ENCODE results near the gene PPIF.
"Not testable (repeated sequence)": the region's sequence is repeated elsewhere in the genome, so short reads cannot be mapped to it uniquely, and the experiment has no call there.

Gene PPIF

DNA sequence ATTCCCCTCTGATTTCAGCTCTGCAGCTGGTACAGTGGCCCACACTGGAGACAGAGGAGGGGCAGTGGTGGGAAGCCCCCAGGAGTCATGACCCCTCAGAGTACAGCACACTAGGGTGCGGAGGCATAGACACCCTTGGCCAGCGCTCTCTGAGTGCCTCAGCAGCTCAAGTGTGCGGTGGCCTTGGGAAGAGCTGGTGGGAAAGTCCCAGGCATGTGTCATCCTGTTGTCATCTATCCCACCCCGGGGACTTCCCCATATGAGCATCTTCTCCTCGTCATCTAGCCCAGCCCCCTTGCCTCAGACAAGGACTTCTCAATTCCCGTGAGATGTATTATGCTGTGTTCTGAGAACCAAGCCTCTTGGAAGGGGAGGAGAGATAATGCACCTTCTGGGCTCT is 15.6 kb upstream of the PPIF start:
- DNase-seq: peak; percentile 90

DNA sequence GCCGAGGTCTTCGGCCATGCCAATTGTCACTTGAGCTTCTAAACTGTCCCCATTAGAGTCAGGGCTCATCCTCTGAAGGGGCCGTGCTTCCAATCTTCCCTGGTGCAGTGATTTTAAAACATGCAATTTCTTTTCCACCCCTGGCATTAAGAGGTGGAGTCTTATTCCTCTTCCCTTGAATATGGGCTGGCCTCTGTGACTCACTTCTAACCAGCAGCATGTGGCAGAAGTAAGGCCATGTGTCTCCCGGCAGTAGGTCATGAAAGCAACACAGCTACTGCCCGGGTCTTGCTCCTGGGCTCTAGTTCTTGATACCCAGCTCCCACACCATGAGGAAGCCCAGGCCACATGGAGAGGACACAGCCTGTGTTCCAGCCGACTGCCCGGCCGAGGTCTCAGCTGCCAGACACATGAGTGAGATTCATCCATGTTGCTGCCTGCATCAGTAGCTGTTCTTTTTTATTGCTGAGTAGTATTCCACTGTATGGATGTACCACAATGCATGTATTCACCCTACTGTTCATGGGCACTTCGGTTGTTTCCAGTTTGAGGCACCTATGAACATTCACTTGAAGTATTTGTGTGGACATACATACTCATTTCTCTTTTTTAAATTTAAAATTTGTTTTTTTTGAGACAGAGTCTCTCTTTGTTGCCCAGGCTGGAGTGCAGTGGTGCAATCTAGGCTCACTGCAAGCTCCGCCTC is 14.5 kb upstream of the PPIF start:
- DNase-seq: not testable (repeated sequence)

DNA sequence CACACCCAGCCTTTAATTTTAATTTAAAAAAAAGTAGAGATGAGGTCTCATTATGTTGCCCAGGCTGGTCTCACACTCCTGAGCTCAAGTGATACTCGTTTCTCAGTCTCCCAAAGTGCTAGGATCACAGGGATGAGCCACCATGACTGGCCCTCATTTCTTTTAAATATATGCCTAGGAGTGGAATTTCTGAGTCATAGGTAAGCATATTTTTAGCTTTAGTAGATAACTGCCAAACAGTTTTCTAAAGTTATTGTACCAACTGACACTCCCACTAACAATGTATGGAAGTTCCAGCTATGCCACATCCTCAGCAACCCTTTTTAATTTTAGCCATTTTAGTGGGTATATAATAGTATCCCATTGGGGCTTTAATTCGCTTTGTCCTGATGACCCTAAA is 13.8 kb upstream of the PPIF start:
- no peak for DNase-seq

- no peak for DNase-seq
Measured at GRCh38 chr10:79334573-79334972, 12.7 kb upstream of the PPIF start.

DNA sequence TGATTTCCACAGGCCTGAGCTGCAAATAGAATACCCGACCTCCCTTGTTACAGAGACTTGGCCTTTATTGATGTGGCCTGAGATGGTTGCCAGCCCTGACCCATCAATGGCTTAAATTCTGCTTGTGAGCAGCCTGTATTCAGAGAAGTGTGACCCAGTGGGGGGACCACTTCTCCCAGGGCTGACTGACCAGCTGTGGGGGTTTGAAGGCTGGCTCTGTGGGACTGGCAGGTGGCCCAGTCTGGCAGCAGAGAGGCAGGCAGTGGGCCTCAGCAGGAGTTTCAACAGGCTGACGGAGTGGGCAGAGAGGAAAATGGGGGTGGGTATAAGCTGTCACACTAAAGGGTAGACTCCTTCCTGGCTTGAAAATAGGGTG is 12.2 kb upstream of the PPIF start:
- no peak for DNase-seq

DNA sequence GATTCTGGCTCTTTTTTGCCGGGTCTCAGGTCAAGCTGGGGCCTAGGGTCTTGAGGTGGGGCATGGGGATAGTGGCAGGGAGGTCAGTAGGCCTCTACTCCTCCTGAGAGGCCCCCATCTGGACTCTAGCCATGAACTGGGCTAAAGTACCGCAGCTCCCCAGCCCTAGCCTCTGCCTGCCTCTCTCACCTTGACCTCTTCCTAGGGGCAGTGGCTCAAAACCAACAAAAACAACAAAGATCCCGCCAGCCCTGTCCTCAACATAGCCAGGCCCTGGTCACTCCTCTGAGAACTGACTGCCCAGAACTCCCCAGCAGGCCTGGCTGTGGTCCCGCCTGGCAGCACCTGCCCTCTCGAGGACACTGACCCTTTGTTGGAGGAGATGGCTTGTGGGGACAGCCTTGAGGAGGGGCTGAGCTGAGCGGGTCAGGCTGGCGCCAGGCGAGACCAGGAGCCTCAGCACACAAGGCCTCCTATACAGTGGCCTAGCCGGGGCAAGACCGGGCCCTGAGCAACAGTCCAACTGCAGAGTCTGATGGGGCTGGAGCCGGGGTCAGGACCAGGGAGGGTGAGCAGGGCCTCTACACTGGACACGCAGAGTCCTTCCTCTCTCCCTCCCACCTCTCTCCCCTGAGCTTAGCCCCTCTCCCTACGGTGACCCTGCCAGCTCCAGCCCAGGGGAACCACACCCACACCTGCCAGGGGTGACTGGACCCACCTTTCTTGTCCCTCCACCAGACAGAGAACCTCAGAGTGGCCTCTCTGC is 11.6 kb upstream of the PPIF start:
- DNase-seq: no peak

- DNase-seq: no peak
Measured at GRCh38 chr10:79336276-79336675, 11.0 kb upstream of the PPIF start.

DNA sequence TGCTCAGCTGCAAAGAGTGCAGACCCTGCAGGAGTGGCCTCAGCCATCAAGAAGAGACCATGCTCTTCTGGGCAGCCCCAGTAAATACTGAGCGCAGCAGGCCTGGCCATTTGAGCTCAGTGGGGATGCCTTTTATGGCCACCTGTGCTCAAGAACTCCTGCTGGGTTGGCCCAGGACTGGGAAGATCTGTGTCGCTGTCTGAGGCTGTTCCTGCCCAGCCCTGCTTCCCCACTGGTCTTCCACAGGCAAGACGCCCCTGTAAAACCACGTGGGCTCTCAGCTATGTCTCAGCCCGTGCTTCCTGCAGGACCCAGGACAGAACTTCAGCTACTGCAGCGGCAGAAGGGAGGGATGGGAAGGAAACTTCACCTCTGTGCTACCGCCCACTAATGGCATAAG is 10.5 kb upstream of the PPIF start:
- no peak for DNase-seq

DNA sequence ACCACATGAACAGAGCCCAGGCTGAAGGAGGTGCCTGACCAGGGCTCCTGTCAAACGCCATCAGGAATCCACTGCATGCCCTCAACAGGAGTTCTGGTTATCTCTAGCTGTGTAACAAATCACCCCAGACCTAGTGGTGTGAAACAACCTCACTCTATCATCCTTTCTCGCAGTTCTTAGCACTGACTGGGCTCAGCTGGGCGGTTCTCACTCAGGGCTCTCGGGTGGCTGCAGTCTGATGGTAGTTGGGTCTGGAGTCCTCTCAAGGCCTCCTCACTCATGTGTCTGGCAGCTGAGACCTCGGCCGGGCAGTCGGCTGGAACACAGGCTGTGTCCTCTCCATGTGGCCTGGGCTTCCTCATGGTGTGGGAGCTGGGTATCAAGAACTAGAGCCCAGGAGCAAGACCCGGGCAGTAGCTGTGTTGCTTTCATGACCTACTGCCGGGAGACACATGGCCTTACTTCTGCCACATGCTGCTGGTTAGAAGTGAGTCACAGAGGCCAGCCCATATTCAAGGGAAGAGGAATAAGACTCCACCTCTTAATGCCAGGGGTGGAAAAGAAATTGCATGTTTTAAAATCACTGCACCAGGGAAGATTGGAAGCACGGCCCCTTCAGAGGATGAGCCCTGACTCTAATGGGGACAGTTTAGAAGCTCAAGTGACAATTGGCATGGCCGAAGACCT is 9.3 kb upstream of the PPIF start:
- not testable (repeated sequence) for DNase-seq

DNA sequence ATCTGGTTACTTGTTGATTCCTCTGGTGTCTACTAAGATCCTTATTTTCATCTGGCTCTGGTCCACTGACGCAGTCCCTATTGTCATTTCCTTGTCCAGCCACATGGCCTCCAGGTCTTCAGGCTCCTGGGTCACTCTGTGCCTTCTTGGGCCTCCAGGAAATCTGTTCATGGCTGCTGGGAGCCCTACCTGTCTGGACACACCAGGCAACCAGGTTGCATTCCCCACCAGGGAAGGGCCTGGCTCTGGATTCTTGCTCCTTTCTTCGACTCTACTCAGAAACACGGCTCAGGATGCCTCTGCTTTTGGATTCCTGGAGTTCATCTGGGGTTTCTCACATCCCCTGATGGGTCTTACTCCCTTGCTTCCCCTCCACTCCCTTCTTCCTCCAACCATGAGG is 8.0 kb upstream of the PPIF start:
- DNase-seq: no peak

- no peak for DNase-seq
Measured at GRCh38 chr10:79340646-79341244, 6.5 kb upstream of the PPIF start.

GRCh38 chr10:79342295-79342761 is 4.9 kb upstream of the PPIF start:
- no peak for DNase-seq

- no peak for DNase-seq
Measured at GRCh38 chr10:79342811-79343561, 4.3 kb upstream of the PPIF start.

- DNase-seq: no peak
Measured at GRCh38 chr10:79344502-79345195, 2.6 kb upstream of the PPIF start.

GRCh38 chr10:79345241-79346011 is 1.8 kb upstream of the PPIF start:
- no peak for DNase-seq

DNA sequence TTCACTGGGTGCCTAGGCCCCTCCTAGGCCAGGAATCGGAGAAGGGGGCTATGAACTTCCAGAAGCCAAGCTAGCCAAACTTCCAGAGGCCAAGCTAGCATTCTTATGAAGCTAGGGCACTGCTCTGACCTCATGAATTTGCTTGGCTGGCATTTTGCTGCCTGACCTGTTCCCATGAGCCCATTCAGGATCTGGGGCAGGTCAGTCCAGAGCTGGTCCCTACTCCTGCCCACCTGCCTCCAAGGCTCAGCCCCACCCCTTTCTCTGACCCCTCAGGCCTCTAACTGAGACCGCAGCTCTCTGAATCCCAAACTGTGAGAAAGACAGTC is 1.3 kb upstream of the PPIF start:
- DNase-seq: no peak

GRCh38 chr10:79346388-79347225 is 662 bp upstream of the PPIF start:
- no peak for DNase-seq

DNA sequence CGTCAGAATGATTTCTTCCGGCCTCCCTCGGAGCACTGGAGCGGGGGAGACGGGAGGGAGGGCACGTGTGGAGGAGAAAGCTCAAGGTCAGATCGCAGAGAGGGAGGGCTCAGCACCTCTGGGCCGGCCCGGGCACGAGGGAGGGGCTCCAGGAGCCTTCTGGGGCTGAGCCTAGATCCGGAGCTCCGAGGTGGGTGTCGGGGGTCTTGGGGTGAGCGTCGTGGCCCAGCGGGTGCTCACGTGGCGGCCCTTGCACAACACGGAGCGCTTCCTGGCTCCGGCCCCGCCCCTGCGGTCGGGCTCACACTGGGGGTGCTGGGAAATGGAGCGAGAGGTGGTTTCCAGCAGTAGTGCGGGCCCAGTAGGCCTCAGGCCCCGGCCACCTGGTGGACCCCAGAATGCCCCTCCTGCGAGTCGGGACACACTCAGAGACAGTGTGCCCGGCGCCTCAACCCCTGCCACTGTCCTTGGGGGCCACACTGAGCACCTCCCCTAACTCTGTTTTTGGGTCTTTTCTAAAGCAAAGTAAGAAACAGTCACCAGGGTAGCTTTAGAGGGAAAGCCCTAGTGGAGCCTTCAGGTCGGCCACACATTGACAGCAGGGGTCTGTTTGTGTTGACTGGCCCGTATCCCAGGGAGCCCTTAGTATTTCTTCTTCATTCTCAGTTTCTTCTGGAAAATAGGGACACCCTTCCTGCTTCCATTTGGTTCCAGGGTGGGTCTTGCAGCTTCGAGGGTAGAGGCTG is 798 bp downstream of the PPIF start:
- DNase-seq: peak; percentile 85

DNA sequence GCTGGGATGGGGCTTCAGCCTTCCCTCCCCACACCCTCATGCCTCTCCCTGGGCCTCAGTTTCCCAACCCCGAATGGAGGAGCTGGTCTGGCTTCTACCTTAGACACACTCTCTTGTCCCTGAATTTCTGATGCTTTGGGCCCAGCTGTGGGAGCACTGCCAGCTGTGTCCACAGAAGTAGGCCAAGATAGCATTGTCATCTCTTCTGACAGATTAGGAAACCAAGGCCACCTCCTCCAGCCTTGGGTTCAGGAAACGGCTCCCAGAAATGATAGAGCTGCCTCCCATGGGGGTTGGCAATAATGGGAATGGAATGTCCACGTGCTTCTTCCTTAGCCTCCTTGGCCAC is 1.3 kb downstream of the PPIF start:
- DNase-seq: no peak

DNA sequence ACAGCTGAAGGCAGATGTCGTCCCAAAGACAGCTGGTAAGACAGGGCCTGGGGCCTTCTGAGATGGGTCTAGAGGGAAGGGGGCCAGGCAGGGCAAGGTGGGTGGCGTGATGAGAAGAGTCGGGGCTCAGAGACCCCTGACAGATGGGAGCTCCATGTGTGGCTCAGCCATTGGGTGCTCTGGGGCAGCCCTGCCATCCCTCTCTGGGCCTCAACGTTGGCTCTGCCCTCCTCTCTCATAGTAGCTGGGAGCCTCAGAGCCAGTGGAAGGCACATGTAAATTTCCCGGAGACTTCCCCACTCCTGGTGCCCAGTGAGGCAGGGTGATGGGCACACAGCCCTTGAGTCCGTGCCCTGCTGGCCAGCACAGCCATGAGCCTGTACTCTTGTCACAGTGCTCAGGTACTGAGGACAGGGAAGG is 1.8 kb downstream of the PPIF start:
- DNase-seq: no peak
